ENCODE data around the gene ABHD10. TPM values are rescaled to one million over a fixed set of nuclear protein-coding genes. Genes with fewer than 3 reads are reported as not detected.

ABHD10 gene
- total RNA-seq, 1 donor from 2014 or later, result 29.3 TPM

DNA sequence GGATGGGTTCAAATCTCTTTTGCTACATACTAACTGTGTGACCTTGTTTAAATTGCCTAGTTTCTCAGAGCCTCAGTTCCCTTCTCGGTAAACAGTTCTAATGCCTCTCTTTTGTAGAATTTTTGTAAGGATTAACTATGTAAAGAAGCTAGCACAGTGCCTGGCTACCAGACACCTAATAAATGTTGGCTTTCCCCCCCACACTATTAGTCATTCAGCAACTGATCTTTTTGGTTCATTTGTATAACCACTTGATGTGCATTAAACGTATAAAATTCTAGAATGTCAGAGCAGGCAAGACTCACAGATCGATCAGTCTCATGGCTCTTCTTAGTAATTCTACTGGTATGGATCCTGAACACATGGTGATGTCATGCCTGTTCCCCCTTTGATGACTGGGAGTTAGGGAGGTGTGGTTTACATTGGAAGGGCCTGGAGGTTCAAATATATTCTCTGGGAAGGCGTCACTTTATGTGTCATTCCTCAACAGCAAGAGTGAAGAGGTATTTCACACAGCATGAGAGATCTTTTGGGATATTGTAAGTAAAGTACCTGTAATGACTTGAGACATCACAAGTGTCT is 26.4 kb downstream of the ABHD10 start:
- intact Hi-C loops (cut with DNase I), result no loop called here

DNA sequence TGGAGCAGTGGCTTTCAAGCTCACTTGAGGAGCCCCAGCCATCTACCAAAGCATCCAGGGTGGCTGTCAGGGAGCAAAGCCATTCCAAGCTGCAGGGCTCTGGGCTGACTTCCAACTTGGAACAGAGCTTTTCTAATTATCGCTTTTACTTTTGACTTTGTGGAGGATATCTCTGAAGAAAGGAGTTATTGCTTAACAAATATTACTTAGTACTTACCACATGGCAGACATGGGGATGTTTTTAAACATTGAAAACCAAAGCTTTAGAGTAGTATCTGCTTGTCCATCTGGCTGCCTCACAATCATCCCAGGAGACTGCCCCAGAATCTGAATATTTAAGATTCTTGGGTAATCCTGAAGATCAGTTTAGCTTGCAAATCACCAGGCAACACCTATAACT is 28.8 kb downstream of the ABHD10 start:
- DNase-seq (no peak), ATAC-seq (no peak)
- H3K27ac ChIP-seq, result no peak overlapping the region

More for the DNA sequence above, 26.4 kb downstream of the ABHD10 start:
- H3K9me3 ChIP-seq, result no peaks in the 10 kb centered on the region
- no peaks in the 10 kb centered on the region for H3K36me3 ChIP-seq
- H3K27me3 ChIP-seq (ENCODE audit: low read depth), result no peaks in the 10 kb centered on the region
- H3K27ac ChIP-seq, result no peak overlapping the region
- TF ChIP-seq, protein P1, sequence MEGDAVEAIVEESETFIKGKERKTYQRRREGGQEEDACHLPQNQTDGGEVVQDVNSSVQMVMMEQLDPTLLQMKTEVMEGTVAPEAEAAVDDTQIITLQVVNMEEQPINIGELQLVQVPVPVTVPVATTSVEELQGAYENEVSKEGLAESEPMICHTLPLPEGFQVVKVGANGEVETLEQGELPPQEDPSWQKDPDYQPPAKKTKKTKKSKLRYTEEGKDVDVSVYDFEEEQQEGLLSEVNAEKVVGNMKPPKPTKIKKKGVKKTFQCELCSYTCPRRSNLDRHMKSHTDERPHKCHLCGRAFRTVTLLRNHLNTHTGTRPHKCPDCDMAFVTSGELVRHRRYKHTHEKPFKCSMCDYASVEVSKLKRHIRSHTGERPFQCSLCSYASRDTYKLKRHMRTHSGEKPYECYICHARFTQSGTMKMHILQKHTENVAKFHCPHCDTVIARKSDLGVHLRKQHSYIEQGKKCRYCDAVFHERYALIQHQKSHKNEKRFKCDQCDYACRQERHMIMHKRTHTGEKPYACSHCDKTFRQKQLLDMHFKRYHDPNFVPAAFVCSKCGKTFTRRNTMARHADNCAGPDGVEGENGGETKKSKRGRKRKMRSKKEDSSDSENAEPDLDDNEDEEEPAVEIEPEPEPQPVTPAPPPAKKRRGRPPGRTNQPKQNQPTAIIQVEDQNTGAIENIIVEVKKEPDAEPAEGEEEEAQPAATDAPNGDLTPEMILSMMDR (IDR thresholded peaks at IDR 0.05), result no peak
- DNase-seq, result no peak
- H3K4me3 ChIP-seq, result no peak overlapping the region
- ATAC-seq, result no peak
- no peaks in the 10 kb centered on the region for H3K4me1 ChIP-seq

DNA sequence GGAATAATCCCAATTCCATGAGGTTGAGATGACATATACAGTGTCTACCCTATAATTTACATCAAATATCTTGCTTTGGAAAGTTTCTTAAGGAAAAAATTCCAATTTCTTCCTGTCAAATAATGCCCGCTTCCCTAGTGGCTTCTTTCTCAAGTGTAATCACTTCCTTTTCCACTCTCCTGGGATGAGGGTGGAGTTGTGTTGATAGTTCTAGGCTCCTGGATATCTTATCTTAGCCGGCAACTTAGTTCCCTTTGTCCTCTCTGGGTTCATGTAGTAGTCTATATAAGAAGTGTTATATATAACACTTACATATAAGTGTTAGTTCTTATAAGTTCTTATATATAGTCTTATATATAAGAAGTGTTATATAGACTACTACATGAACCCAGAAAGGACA is 30.8 kb downstream of the ABHD10 start:
- intact Hi-C loops (cut with DNase I), result no loop called here
- H3K27ac ChIP-seq, result no peak overlapping the region
- peaks cover 5% of the 10 kb centered on the region for H3K4me1 ChIP-seq
- H3K36me3 ChIP-seq, result no peaks in the 10 kb centered on the region
- H3K27me3 ChIP-seq (ENCODE audit: low read depth), result no peaks in the 10 kb centered on the region
- H3K4me3 ChIP-seq, result no peak overlapping the region
- ATAC-seq (no peak), DNase-seq (no peak)
- TF ChIP-seq, protein P1 (IDR thresholded peaks at IDR 0.05), result no peak
- H3K9me3 ChIP-seq, result no peaks in the 10 kb centered on the region

More for the DNA sequence above, 28.8 kb downstream of the ABHD10 start:
- Histone ChIP-seq H3K9me3 (no peaks in the 10 kb centered on the region), H3K27me3 (ENCODE audit: low read depth) (no peaks in the 10 kb centered on the region), H3K4me3 (no peak overlapping the region), H3K36me3 (no peaks in the 10 kb centered on the region), H3K4me1 (no peaks in the 10 kb centered on the region)
- intact Hi-C loops (cut with DNase I), result no loop called here
- TF ChIP-seq, protein P1 (IDR thresholded peaks at IDR 0.05), result no peak

DNA sequence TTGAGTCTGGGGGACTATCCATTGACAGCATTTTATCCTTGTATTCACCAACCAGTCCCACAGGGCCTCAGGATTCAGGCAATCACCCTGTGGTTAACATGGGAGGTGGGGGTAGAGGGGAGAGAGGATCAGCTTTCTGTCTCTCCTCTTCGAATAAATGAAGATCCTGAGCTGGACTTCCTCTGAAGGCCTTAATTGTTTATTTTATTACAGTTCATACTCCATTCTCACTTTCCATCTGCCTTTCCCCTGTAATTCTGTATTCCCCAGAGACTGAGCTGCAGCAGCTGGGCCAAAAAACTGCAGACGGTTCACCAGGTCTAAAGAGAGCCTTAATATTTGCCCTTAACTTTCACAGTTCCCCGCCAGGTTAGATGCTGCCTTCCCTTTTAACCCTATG is 31.8 kb downstream of the ABHD10 start:
- ATAC-seq (no peak), DNase-seq (no peak)
- TF ChIP-seq, protein P1 (IDR thresholded peaks at IDR 0.05), result no peak
- H3K27ac ChIP-seq, result no peak overlapping the region
- no peaks in the 10 kb centered on the region for H3K9me3 ChIP-seq
- intact Hi-C loops (cut with DNase I), result no loop called here
- H3K27me3 ChIP-seq (ENCODE audit: low read depth), result no peaks in the 10 kb centered on the region
- H3K4me3 ChIP-seq, result no peak overlapping the region
- H3K36me3 ChIP-seq, result no peaks in the 10 kb centered on the region
- H3K4me1 ChIP-seq, result peaks cover 5% of the 10 kb centered on the region

DNA sequence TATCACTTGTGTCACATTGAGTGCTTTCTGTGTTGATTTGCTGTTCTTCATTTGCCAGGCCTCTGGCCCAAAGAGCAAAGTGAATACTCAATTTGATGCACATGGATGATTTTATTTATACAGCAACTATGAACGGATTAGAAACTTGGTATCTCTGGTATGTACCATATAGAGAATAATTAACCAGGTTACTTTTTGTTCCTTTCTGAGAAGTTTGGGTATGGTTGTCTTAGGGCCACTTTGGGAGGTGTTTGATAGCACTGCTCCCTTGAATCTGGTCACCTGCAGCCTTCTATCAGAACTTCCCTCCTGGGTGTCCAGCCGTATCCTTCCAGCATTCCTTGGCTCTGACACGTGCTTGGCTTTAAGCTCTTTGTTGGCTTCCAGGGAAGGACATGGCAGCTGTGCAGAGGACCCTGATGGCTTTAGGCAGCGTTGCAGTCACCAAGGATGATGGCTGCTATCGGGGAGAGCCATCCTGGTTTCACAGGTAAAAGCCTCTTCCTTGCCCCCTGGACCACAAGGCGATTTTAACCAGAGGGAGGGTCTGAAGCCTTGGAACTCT is 32.6 kb downstream of the ABHD10 start:
- intact Hi-C loops (cut with DNase I), result no loop called here
- Histone ChIP-seq H3K36me3 (no peaks in the 10 kb centered on the region), H3K4me1 (peaks cover 5% of the 10 kb centered on the region), H3K4me3 (no peak overlapping the region), H3K9me3 (no peaks in the 10 kb centered on the region), H3K27ac (no peak overlapping the region), H3K27me3 (ENCODE audit: low read depth) (no peaks in the 10 kb centered on the region)
- TF ChIP-seq, protein P1 (IDR thresholded peaks at IDR 0.05), result no peak
- ATAC-seq, result no peak
- no peak for DNase-seq

Data from lower lobe of right lung (tissue), 2 donors.